Activated CD4-positive, alpha-beta T cell treated with anti-CD3 and anti-CD28 coated beads for 1 hour (primary cell): ENCODE data around the gene KAZN.

Source experiments
- DNase-seq: peaks from one replicate; pipeline ENCODE4 v3.0.0-alpha.2; 2020

KAZN gene

GRCh38 chr1:14748151-14748550 lies 149.7 kb downstream of the KAZN start:
- DNase-seq, result no peak

GRCh38 chr1:14748977-14749376 lies 150.5 kb downstream of the KAZN start:
- DNase-seq, result no peak

- no peak for DNase-seq
Observed at GRCh38 chr1:14750490-14750889, 152.0 kb downstream of the KAZN start.

- DNase-seq, result no peak
Observed at GRCh38 chr1:14755518-14756252, 157.2 kb downstream of the KAZN start.

GRCh38 chr1:14756589-14757285 lies 158.3 kb downstream of the KAZN start:
- no peak for DNase-seq

- DNase-seq, result no peak
Observed at GRCh38 chr1:14757286-14757625, 158.8 kb downstream of the KAZN start.

GRCh38 chr1:14759042-14759818 lies 160.7 kb downstream of the KAZN start:
- DNase-seq, result no peak

GRCh38 chr1:14759843-14760242 lies 161.4 kb downstream of the KAZN start:
- no peak for DNase-seq

- DNase-seq, result no peak
Observed at GRCh38 chr1:14760780-14761179, 162.3 kb downstream of the KAZN start.

- DNase-seq, result no peak
Observed at GRCh38 chr1:14761291-14762153, 163.0 kb downstream of the KAZN start.

- no peak for DNase-seq
Observed at GRCh38 chr1:14763977-14764376, 165.5 kb downstream of the KAZN start.

GRCh38 chr1:14765773-14766172 lies 167.3 kb downstream of the KAZN start:
- DNase-seq, result no peak

GRCh38 chr1:14767075-14767474 lies 168.6 kb downstream of the KAZN start:
- no peak for DNase-seq

- DNase-seq, result no peak
Observed at GRCh38 chr1:14768582-14769304, 170.3 kb downstream of the KAZN start.

- no peak for DNase-seq
Observed at GRCh38 chr1:14769486-14770274, 171.2 kb downstream of the KAZN start.

GRCh38 chr1:14773396-14774025 lies 175.0 kb downstream of the KAZN start:
- DNase-seq, result no peak

- DNase-seq, result no peak
Observed at GRCh38 chr1:14774225-14774624, 175.7 kb downstream of the KAZN start.

- no peak for DNase-seq
Observed at GRCh38 chr1:14774988-14775387, 176.5 kb downstream of the KAZN start.

GRCh38 chr1:14775434-14775833 lies 176.9 kb downstream of the KAZN start:
- DNase-seq, result no peak
